GM21390 (cell line): ENCODE results near the gene HS3ST5.

ENCODE experiments used
- ATAC-seq: cut with Tn5 transposase; IDR thresholded peaks from one replicate; pipeline ENCODE4 v1.9.1; 2021; ENCODE audit not compliant: unreplicated experiment

The HS3ST5 gene, protein sequence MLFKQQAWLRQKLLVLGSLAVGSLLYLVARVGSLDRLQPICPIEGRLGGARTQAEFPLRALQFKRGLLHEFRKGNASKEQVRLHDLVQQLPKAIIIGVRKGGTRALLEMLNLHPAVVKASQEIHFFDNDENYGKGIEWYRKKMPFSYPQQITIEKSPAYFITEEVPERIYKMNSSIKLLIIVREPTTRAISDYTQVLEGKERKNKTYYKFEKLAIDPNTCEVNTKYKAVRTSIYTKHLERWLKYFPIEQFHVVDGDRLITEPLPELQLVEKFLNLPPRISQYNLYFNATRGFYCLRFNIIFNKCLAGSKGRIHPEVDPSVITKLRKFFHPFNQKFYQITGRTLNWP

GRCh38 chr6:114342826-114343781, at the start of gene HS3ST5:
TSS of gene HS3ST5 (minus strand) at chr6:114343023. CDS start at chr6:114062845, 280,178 bp downstream.
- no peak for ATAC-seq

GRCh38 chr6:114390176-114390575, 47.4 kb upstream of the HS3ST5 start:
- no peak for ATAC-seq

DNA sequence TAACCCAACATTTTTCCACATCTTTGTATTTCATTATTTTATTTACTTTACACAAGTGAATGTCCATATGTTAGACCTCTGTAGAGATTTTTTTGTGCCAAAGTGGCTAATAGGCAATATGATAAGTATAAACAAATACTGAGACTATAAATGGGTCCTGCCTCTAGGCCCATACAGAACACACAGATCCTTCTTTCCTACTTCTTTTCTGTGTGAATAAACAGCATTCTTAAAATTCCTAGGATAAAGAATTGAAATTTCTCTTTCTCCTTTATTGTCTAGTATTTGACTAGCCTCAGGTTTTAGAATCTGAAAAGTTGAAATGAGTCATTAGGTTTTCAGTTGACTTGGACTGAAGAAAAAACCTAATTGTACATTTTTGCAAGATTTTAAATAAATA, 46.3 kb upstream of the HS3ST5 start:
- no peak for ATAC-seq

- no peak for ATAC-seq
These were observed 39.6 kb upstream of the HS3ST5 start for GRCh38 chr6:114382406-114382805.

DNA sequence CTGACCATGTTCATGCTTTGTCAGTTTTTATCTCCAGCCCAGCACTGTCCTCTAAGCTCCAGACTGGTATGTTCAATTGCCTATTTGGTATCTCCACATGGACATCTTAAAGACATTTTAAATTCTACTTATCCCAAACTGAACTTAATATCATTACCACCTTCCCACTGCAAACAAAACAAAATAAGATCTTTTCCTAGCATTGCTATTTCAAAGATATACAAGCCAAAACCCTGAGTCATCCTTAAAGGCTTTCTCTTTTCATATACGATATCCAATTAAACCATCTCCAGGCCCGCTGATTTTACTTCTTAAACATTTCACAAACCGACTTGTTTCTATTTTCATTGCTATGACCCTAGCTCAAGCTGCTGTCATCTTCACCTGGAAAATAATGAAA, 35.1 kb upstream of the HS3ST5 start:
- no peak for ATAC-seq

GRCh38 chr6:114376611-114377175, 33.9 kb upstream of the HS3ST5 start:
- ATAC-seq = no peak

GRCh38 chr6:114375541-114376192, 32.8 kb upstream of the HS3ST5 start:
- ATAC-seq = no peak

DNA sequence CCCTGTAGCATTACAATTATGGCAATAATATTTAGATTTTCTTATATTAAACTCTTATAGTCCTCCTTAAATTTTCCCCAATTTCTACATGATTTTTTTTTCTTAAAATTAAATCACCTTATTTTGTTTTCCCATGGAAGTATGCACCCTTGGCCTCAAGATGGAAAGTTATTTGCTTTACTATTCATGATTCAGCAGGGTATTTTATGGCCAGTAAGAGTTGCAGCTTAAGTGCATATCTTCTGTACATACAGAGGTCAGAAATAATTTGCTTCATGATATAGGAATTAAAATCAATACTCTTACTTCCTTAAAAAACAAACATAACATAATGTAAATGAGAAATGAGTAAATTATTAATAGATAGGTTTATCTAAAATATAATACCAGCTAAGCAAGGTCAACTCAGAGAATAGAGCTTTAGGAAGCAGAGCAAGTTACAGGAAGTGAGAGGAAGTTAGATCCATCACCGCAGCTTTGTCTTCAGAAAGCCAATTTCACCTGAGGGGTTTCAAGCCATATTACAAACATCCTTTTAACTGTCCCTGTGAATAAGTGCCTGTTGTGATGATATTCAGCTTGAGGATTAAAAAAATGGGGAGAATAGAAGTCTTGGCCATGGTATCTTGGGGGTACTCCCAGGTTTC, 24.6 kb upstream of the HS3ST5 start:
- ATAC-seq = no peak

- no peak for ATAC-seq
These were observed 24.1 kb upstream of the HS3ST5 start for GRCh38 chr6:114366899-114367298.

DNA sequence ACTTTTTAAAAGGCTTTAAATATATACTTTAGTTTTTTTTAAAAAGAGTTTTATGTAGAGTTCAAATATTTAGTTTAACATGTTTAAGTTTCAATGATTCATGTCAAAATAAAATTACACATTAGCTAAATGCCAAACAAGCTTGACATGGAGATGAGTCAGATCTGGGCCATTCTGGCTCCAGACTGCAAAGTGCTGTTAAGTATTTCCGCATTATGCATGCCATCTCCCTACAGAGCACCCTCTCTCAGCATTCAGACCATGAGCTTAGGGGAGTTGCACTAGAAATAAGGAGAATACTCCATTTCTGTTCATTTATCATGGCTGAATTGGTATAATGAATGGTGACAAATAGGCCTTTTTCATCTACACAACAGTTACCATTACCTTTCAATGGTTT, 21.5 kb upstream of the HS3ST5 start:
- ATAC-seq = no peak

DNA sequence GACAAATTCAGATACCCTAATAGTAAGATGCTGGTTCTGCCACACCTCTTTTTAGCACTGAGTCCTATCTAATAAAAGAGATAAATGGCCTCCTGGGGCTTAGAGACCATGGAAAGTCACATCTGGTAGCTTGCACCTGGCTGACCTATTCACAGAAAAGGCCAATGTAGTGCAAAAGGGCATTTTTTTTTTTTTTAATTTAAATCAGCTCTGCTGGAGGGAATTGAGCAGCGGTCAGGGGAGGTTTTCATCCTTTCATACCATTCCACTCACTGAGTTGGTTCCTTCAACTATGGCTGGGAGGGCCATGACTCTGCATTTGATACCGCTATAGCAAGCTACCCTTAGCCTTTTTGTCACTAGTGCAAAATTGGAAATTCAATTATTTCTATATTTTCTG, 20.1 kb upstream of the HS3ST5 start:
- no peak for ATAC-seq

GRCh38 chr6:114362396-114362795, 19.6 kb upstream of the HS3ST5 start:
- ATAC-seq = no peak

GRCh38 chr6:114361036-114361435, 18.2 kb upstream of the HS3ST5 start:
- ATAC-seq = no peak

GRCh38 chr6:114355300-114355699, 12.5 kb upstream of the HS3ST5 start:
- no peak for ATAC-seq

GRCh38 chr6:114354482-114354881, 11.7 kb upstream of the HS3ST5 start:
- no peak for ATAC-seq

DNA sequence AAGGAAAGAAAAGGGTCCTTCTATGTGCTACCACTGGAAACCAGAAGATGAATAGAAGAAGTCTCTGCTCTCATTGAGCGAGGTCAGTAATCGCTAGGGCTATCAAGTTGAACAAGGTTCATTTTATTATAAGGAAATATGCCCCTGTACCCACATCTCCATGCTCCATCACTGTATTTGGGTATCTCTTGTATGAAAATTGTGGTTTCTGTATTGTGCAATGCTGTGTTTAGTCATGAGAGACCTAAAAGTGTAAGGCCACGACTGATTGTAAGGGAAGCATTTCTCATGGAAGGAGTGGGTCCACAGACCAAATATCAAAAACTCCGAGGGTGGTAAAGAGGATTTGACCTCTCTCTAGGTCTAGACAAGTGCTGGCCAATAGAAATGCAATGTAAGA, 3.6 kb upstream of the HS3ST5 start:
- no peak for ATAC-seq

- no peak for ATAC-seq
These were observed 2.1 kb upstream of the HS3ST5 start for GRCh38 chr6:114344971-114345275.

GRCh38 chr6:114344246-114344970, 1.6 kb upstream of the HS3ST5 start:
- ATAC-seq = no peak

DNA sequence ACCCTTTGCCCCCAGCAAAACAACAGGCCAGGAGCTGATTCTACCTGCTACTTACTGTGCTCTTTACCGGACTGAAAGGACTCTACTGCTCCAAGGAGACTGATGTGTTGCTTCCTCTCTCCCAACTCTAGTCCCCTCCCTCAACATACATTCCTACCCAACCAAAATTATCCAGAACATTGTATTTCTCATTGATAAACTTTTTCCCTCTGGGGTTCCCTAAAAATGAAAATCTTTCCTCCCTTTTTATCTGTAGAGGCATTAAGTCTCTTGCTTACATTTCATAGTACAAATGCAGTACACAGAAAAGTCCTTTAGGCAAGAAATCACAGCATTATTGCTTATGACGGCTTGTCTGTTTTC, 940 bp upstream of the HS3ST5 start:
- ATAC-seq = no peak

DNA sequence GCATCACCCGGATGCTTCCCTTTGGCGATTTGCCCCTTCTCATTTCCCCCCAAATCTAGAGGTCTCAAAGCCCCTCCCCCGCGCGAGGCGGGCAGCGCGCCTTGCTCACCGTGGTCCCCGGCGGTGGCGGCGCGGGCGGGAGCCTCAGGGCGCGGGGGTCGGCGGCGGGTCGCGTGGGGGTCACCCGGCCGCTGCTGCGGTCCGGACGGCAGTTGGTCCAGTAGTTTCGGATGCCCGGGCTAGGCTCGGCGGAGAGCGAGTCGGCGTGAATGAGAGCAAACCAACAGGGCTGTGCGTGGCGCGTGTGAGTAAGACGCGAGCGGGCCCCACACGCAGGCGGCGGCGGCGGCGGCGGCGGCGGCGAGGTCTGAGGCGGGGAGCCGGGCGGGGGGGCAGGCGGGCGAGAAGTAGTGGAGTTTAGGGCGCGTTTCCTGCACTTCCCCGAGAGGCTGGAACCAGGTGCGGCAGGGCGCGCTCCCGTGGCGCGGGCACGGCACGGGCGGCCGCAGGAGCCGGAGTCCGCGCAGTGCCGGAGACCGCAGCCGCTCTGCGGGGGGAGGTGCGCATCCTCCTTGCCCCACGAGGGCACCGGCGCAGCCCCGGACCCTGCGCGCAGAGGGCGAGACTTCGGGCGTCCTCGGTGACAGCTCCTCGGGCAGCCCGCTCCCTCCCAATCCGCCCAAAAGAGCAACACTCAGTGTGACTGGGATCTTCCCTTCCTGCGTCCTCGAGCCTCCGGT, 567 bp downstream of the HS3ST5 start:
- no peak for ATAC-seq
